A673 (cell line): ENCODE results near the gene MRPL10.

Experiments
- CTCF ChIP-seq: fragments of 300-800, 200-600 bp; sonication (generic); conservative IDR thresholded peaks from 2 replicates; pipeline ENCODE4 v1.5.1; 2017; ENCODE audit warnings: low read depth, mild to moderate bottlenecking, antibody characterized with exemption, low read length, moderate library complexity, mixed read lengths
- EZH2 ChIP-seq: fragments of 200-600 bp; sonication (generic); IDR thresholded peaks from 2 replicates; pipeline ENCODE4 v1.6.1; 2017; ENCODE audit warnings: borderline replicate concordance, low read depth, mild to moderate bottlenecking, mixed read lengths, antibody characterized with exemption, low read length; ENCODE audit not compliant: poor library complexity, severe bottlenecking

DNA sequence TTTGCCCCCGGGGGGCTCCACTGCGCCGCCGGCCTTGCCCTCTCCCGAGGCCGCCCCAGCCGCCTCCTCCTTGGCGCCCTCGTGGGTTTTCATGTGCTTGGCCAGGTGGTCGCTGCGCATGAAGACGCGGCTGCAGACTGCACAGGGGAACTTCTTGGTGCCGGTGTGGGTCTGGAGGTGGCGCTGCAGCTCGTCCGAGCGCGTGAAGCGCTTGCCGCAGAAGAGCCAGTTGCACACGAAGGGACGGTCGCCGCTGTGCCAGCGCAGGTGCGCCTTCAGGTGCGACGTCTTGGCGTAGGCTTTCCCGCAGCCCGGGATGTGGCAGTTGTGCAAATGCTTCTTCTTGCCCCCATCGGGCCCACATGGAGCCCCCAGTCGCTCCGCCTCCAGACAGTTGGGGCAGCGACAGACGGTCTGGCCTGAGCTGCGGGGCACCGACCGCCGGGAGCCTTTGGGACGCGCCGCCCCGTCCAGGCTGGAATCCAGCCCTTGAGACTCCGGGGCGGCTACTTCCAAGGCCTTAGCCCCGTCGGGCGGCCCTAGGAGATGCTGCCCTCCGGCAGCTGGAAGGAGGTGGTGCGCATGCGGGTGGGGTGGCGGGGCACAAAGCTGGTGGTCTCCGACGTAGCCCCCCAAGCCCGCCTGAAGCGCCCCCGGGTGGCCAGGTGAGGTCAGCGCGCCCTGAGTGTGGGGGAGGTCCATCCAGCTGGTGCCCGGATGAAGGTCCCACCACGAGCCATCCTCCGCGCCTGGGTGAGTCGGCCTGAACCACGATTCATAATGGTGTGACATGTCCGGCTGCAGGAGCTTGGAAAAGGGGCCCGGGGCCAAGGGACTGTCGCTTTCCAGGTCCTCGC, 16.2 kb upstream of the MRPL10 start:
- peak; percentile 55 for TF ChIP-seq CTCF
- peak; percentile 55 for TF ChIP-seq EZH2
